OCI-LY3 (cell line): Measurements from ENCODE around the gene ZFP92.

Experiments used
- EZH2phosphoT487 ChIP-seq: fragments of 200-600 bp; shearing (Covaris generic); IDR thresholded peaks from 2 replicates; pipeline ENCODE4 v1.6.1; 2018; ENCODE audit warnings: antibody characterized with exemption, mixed run types, low read depth
- TF ChIP-seq, protein P1 (sequence below): fragments of 200-600, 300-600 bp; sonication (generic); IDR thresholded peaks from 2 replicates; pipeline ENCODE4 v1.5.1; 2014; ENCODE audit warnings: antibody characterized with exemption, low read length, low read depth

GRCh38 chrX:153384390-153384789 is 26.9 kb upstream of the ZFP92 start:
- TF ChIP-seq, protein P1, sequence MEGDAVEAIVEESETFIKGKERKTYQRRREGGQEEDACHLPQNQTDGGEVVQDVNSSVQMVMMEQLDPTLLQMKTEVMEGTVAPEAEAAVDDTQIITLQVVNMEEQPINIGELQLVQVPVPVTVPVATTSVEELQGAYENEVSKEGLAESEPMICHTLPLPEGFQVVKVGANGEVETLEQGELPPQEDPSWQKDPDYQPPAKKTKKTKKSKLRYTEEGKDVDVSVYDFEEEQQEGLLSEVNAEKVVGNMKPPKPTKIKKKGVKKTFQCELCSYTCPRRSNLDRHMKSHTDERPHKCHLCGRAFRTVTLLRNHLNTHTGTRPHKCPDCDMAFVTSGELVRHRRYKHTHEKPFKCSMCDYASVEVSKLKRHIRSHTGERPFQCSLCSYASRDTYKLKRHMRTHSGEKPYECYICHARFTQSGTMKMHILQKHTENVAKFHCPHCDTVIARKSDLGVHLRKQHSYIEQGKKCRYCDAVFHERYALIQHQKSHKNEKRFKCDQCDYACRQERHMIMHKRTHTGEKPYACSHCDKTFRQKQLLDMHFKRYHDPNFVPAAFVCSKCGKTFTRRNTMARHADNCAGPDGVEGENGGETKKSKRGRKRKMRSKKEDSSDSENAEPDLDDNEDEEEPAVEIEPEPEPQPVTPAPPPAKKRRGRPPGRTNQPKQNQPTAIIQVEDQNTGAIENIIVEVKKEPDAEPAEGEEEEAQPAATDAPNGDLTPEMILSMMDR, result no peak
- TF ChIP-seq EZH2phosphoT487, result no peak
